NT2/D1 (cell line): ENCODE data around the gene DENND5A.
"Not testable (repeated sequence)": the region's sequence is repeated elsewhere in the genome, so short reads cannot be mapped to it uniquely, and the experiment has no call there.

Experiments used
- DNase-seq: peaks from one replicate; pipeline ENCODE4 v3.0.0-alpha.2; 2011; ENCODE audit warnings: low read depth, low spot score
- H3K27me3 ChIP-seq: 2 replicates; pipeline ENCODE4 v1.6.0; 2011; ENCODE audit warnings: mild to moderate bottlenecking; ENCODE audit not compliant: insufficient read length, insufficient read depth
- H3K36me3 ChIP-seq: 2 replicates; pipeline ENCODE4 v1.6.1; 2011; ENCODE audit warnings: mild to moderate bottlenecking, low read length, mixed read lengths; ENCODE audit not compliant: insufficient read depth, insufficient read length
- H3K4me1 ChIP-seq: 2 replicates; pipeline ENCODE4 v1.5.1; 2011; ENCODE audit not compliant: insufficient read depth, insufficient read length
- H3K4me3 ChIP-seq: 2 replicates; pipeline ENCODE4 v1.5.1; 2011; ENCODE audit warnings: low read depth; ENCODE audit not compliant: insufficient read length
- H3K9ac ChIP-seq: 2 replicates; pipeline ENCODE4 v1.6.0; 2011; ENCODE audit warnings: low read depth; ENCODE audit not compliant: insufficient read length
- H3K9me3 ChIP-seq: 2 replicates; pipeline ENCODE4 v1.5.1; 2011; ENCODE audit warnings: mild to moderate bottlenecking, low read length; ENCODE audit not compliant: insufficient read depth
- SUZ12 ChIP-seq: IDR thresholded peaks from 2 replicates; pipeline ENCODE4 v1.6.1; 2011; ENCODE audit not compliant: insufficient read length, insufficient read depth; ENCODE audit errors: extremely low read depth
- YY1 ChIP-seq: IDR thresholded peaks from 2 replicates; pipeline ENCODE4 v1.6.1; 2011; ENCODE audit not compliant: insufficient read length, insufficient read depth
- ZNF274 ChIP-seq: IDR thresholded peaks from 2 replicates; pipeline ENCODE4 v1.6.1; 2011; ENCODE audit warnings: mild to moderate bottlenecking, low read depth, low read length

Gene DENND5A

DNA sequence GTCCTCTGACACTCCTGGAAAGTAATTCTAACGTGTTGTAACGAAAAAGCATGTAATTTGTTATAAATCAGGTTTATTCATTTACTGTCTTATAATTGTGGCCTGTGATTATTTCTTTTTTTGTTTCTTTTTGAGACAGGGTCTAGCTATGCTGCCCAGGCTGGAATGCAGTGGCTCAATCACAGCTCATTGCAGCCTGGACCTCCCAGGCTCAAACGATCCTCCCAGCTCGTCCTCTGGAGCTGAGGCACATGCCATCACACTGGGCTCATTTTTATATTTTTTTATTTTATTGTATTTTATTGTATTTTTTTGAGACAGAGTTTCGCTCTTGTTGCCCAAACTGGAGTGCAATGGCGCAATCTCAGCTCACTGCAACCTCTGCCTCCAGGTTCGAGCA is 15.9 kb downstream of the DENND5A start:
- no peaks in the 10 kb centered on the region for H3K36me3 ChIP-seq
- no peak for DNase-seq
- H3K4me1 ChIP-seq = no peaks in the 10 kb centered on the region
- TF ChIP-seq SUZ12 = no peak
- TF ChIP-seq YY1 = no peak
- TF ChIP-seq ZNF274 = no peak
- H3K27me3 ChIP-seq = no peaks in the 10 kb centered on the region
- no peak overlapping the region for H3K4me3 ChIP-seq
- no peaks in the 10 kb centered on the region for H3K9me3 ChIP-seq
- H3K9ac ChIP-seq = no peak overlapping the region

GRCh38 chr11:9247863-9248262 is 17.3 kb downstream of the DENND5A start:
- H3K36me3 ChIP-seq = no peaks in the 10 kb centered on the region
- no peaks in the 10 kb centered on the region for H3K9me3 ChIP-seq
- H3K9ac ChIP-seq = no peak overlapping the region
- TF ChIP-seq ZNF274 = no peak
- H3K27me3 ChIP-seq = no peaks in the 10 kb centered on the region
- no peak overlapping the region for H3K4me3 ChIP-seq
- no peak for DNase-seq
- H3K4me1 ChIP-seq = no peaks in the 10 kb centered on the region

GRCh38 chr11:9236242-9236641 is 28.9 kb downstream of the DENND5A start:
- H3K9me3 ChIP-seq, H3K36me3 ChIP-seq, H3K4me3 ChIP-seq, H3K27me3 ChIP-seq, H3K4me1 ChIP-seq, DNase-seq, H3K9ac ChIP-seq: not testable (repeated sequence)

DNA sequence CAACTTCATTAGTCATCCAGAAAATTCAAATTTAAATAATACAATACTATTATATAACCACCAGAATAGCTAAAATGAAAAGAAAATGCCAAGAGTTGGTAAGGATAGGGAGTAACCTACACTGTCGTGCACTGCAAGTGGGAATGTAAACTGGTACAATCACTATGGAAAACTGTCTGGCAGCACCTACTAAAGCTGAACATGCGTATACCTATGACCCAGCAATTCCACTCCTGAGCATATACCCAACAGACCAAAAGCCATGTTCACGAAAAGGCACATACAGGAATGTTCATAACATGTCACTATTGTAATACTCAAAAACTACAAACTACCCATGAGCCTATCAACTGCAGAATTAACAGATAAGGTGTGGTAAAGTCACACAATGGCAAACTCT is 32.7 kb downstream of the DENND5A start:
- H3K9me3 ChIP-seq = peaks cover 7% of the 10 kb centered on the region; the same call in 1 of the 2 replicates
- TF ChIP-seq SUZ12 (no peak), ZNF274 (no peak), YY1 (no peak)
- H3K4me3 ChIP-seq = no peak overlapping the region
- no peaks in the 10 kb centered on the region for H3K27me3 ChIP-seq
- H3K36me3 ChIP-seq = no peaks in the 10 kb centered on the region
- H3K4me1 ChIP-seq = peaks cover 9% of the 10 kb centered on the region
- no peak overlapping the region for H3K9ac ChIP-seq
- DNase-seq = no peak

GRCh38 chr11:9231848-9232177 is 33.3 kb downstream of the DENND5A start:
- H3K27me3 ChIP-seq = no peaks in the 10 kb centered on the region
- no peak overlapping the region for H3K4me3 ChIP-seq
- H3K9ac ChIP-seq = no peak overlapping the region
- peaks cover 7% of the 10 kb centered on the region; the same call in 1 of the 2 replicates for H3K9me3 ChIP-seq
- TF ChIP-seq SUZ12 (no peak), YY1 (no peak), ZNF274 (no peak)
- peak; percentile 40 for DNase-seq
- peaks cover 9% of the 10 kb centered on the region for H3K4me1 ChIP-seq
- no peaks in the 10 kb centered on the region for H3K36me3 ChIP-seq

- H3K27me3 ChIP-seq = no peaks in the 10 kb centered on the region
- H3K4me3 ChIP-seq = no peak overlapping the region
- H3K9ac ChIP-seq = no peak overlapping the region
- peaks cover 9% of the 10 kb centered on the region for H3K4me1 ChIP-seq
- TF ChIP-seq SUZ12 (no peak), YY1 (no peak), ZNF274 (no peak)
- H3K9me3 ChIP-seq = peaks cover 6% of the 10 kb centered on the region; the same call in 1 of the 2 replicates
- H3K36me3 ChIP-seq = no peaks in the 10 kb centered on the region
- no peak for DNase-seq
Observed at GRCh38 chr11:9230296-9230695, 34.9 kb downstream of the DENND5A start.

DNA sequence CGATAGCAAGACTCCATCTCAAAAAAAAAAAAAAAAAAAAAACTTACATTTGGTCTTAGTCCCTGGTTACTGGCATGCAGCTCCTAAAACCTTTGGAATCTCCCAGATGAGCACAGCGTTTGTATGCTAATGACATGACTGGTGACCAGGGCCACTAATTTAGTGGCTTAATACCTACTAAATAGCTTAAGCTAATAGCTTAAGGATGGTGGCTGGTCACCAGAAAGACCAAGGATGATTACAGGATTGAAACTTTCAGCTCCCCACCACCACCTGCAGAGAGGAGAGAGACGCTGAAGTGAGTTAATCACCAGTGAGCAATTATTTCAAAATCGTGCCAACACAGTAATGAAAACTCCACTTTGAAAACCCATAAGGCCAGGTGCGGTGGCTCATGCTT is 37.1 kb downstream of the DENND5A start:
- Histone ChIP-seq H3K36me3 (no peaks in the 10 kb centered on the region), H3K27me3 (no peaks in the 10 kb centered on the region), H3K9ac (no peak overlapping the region), H3K9me3 (no peaks in the 10 kb centered on the region), H3K4me1 (peaks cover 7% of the 10 kb centered on the region), H3K4me3 (no peak overlapping the region)
- TF ChIP-seq ZNF274 (no peak), YY1 (no peak), SUZ12 (no peak)
- DNase-seq = no peak

- Histone ChIP-seq H3K4me1 (peaks cover 7% of the 10 kb centered on the region), H3K9ac (no peak overlapping the region), H3K9me3 (no peaks in the 10 kb centered on the region), H3K4me3 (no peak overlapping the region), H3K36me3 (no peaks in the 10 kb centered on the region), H3K27me3 (no peaks in the 10 kb centered on the region)
- TF ChIP-seq ZNF274 = no peak
- TF ChIP-seq SUZ12 = no peak
- TF ChIP-seq YY1 = no peak
- no peak for DNase-seq
Observed at GRCh38 chr11:9225748-9226298, 39.3 kb downstream of the DENND5A start.
